Vagina (tissue), 2 donors: ENCODE results near the gene GPRC5C.

ENCODE experiments used
- POLR2A ChIP-seq, 2 donors: fragments of 450-650 bp; IDR thresholded peaks; one replicate each; pipeline ENCODE4 v1.6.1; 2017; ENCODE audit warnings: antibody characterized with exemption in 2 of 2, mild to moderate bottlenecking in 2 of 2, moderate library complexity in 2 of 2
- POLR2AphosphoS5 ChIP-seq, 2 donors: sonication (generic); formaldehyde crosslinking; IDR thresholded peaks; one replicate each; pipeline ENCODE4 v1.9.0; 2017; ENCODE audit warnings: antibody characterized with exemption in 2 of 2, mild to moderate bottlenecking in 2 of 2, low read depth in 1 of 2; ENCODE audit not compliant: insufficient read depth in 1 of 2
- TF ChIP-seq, protein P1 (sequence below), 3 experiments: fragments of 450-650 bp in 2 of 3; fragments of 200-600 bp in 1 of 3; sonication (generic) in 1 of 3; IDR thresholded peaks; one replicate each; pipeline ENCODE4 v1.5.1; 2017 to 2019; ENCODE audit warnings: antibody characterized with exemption in 3 of 3, mild to moderate bottlenecking in 2 of 3, moderate library complexity in 2 of 3

- TF ChIP-seq POLR2A (IDR thresholded peaks at IDR 0.05): no peak
- no peak for TF ChIP-seq POLR2AphosphoS5 (IDR thresholded peaks at IDR 0.05; ENCODE audit: insufficient read depth in 1 of 2, low read depth in 1 of 2)
- TF ChIP-seq, protein P1, sequence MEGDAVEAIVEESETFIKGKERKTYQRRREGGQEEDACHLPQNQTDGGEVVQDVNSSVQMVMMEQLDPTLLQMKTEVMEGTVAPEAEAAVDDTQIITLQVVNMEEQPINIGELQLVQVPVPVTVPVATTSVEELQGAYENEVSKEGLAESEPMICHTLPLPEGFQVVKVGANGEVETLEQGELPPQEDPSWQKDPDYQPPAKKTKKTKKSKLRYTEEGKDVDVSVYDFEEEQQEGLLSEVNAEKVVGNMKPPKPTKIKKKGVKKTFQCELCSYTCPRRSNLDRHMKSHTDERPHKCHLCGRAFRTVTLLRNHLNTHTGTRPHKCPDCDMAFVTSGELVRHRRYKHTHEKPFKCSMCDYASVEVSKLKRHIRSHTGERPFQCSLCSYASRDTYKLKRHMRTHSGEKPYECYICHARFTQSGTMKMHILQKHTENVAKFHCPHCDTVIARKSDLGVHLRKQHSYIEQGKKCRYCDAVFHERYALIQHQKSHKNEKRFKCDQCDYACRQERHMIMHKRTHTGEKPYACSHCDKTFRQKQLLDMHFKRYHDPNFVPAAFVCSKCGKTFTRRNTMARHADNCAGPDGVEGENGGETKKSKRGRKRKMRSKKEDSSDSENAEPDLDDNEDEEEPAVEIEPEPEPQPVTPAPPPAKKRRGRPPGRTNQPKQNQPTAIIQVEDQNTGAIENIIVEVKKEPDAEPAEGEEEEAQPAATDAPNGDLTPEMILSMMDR (IDR thresholded peaks at IDR 0.05): no peak
Measured at GRCh38 chr17:74455821-74456220, 23.9 kb downstream of the GPRC5C start.
